Activated T-cell treated with anti-CD3 and anti-CD28 coated beads, Interleukin-2, amount 50 U/mL, for 72 hours (primary cell): ENCODE data around the gene DUOX2. TPM values are rescaled to one million over a fixed set of nuclear protein-coding genes. Genes with fewer than 3 reads are reported as not detected.

Experiments used
- ATAC-seq, 2 donors: fragments of 150-1000 bp; cut with Tn5 transposase; replicated peaks in 1 of 2; 2 replicates each; pipeline ENCODE4 v1.10.0; 2021; ENCODE audit warnings: moderate library complexity in 2 of 2, mild to moderate bottlenecking in 1 of 2
- DNase-seq, 2 donors: peaks; one replicate each; pipeline ENCODE4 v3.0.0; 2021 to 2022; ENCODE audit warnings: mixed read lengths in 1 of 2
- H3K27ac Mint-ChIP-seq: one replicate; pipeline ENCODE4 v1.8.0; 2022; ENCODE audit warnings: mild to moderate bottlenecking, moderate library complexity, mixed read lengths
- H3K27me3 Mint-ChIP-seq: one replicate; pipeline ENCODE4 v1.8.0; 2022; ENCODE audit warnings: low read depth, mixed read lengths
- H3K36me3 Mint-ChIP-seq, 2 donors: one replicate each; pipeline ENCODE4 v1.8.0; 2022; ENCODE audit warnings: mixed read lengths in 2 of 2, mild to moderate bottlenecking in 1 of 2; ENCODE audit not compliant: insufficient read depth in 2 of 2
- H3K4me1 Mint-ChIP-seq: one replicate; pipeline ENCODE4 v1.8.0; 2022; ENCODE audit warnings: low read depth, mixed read lengths
- H3K4me3 Mint-ChIP-seq, 2 donors: one replicate each; pipeline ENCODE4 v1.8.0; 2022; ENCODE audit warnings: mild to moderate bottlenecking in 2 of 2, mixed read lengths in 2 of 2, moderate library complexity in 2 of 2
- H3K9me3 Mint-ChIP-seq, 2 donors: one replicate each; pipeline ENCODE4 v1.8.0; 2022; ENCODE audit warnings: mixed read lengths in 2 of 2
- total RNA-seq, 2 donors: library from RNA; stranded (reverse); gene quantifications; one replicate each; pipeline ENCODE4 v1.2.3, GENCODE V29; 2022

Gene DUOX2
- under 1 TPM; 0.14 to 0.31 TPM for total RNA-seq

- no peaks in the 10 kb centered on the region for H3K9me3 Mint-ChIP-seq
- H3K36me3 Mint-ChIP-seq = peaks cover 0 to 1% of the 10 kb centered on the region in 2 donors
- H3K27ac Mint-ChIP-seq = no peak within 1 kb of the TSS
- DNase-seq (no peak), ATAC-seq (no peak)
- peaks cover 30% of the 10 kb centered on the region for H3K4me1 Mint-ChIP-seq
- peak within 1 kb of the TSS; percentile 68 to 72 for H3K4me3 Mint-ChIP-seq
- peaks cover 85% of the 10 kb centered on the region for H3K27me3 Mint-ChIP-seq
Observed at GRCh38 chr15:45114076-45114750, at the start of gene DUOX2, which contains the start of gene DUOXA2. TSS of gene DUOX2 (minus strand) at chr15:45114172. CDS start at chr15:45113411, 761 bp downstream. TSS of gene DUOXA2 (plus strand) at chr15:45114326. CDS start at chr15:45114606, 280 bp downstream.

GRCh38 chr15:45163508-45163856 lies 49.5 kb upstream of the DUOX2 start:
- no peak for DNase-seq
- Mint-ChIP-seq H3K27me3 (no peaks in the 10 kb centered on the region), H3K27ac (no peak overlapping the region), H3K4me3 (no peak overlapping the region), H3K9me3 (no peaks in the 10 kb centered on the region), H3K36me3 (no peaks in the 10 kb centered on the region), H3K4me1 (peaks cover 17% of the 10 kb centered on the region)
- ATAC-seq = no peak

GRCh38 chr15:45162771-45163507 lies 49.0 kb upstream of the DUOX2 start:
- peaks cover 21% of the 10 kb centered on the region for H3K4me1 Mint-ChIP-seq
- no peaks in the 10 kb centered on the region for H3K27me3 Mint-ChIP-seq
- H3K9me3 Mint-ChIP-seq = no peaks in the 10 kb centered on the region
- ATAC-seq = peak; percentile 29 to 36
- DNase-seq = peak; percentile 71 to 73
- no peaks in the 10 kb centered on the region for H3K36me3 Mint-ChIP-seq
- H3K4me3 Mint-ChIP-seq = no peak overlapping the region
- H3K27ac Mint-ChIP-seq = no peak overlapping the region

- Mint-ChIP-seq H3K9me3 (no peaks in the 10 kb centered on the region), H3K4me3 (no peak overlapping the region), H3K27ac (no peak overlapping the region), H3K27me3 (no peaks in the 10 kb centered on the region), H3K4me1 (peaks cover 34% of the 10 kb centered on the region), H3K36me3 (no peaks in the 10 kb centered on the region)
- no peak for ATAC-seq
- no peak for DNase-seq
Observed at GRCh38 chr15:45161666-45162065, 47.7 kb upstream of the DUOX2 start.

GRCh38 chr15:45157974-45158373 lies 44.0 kb upstream of the DUOX2 start:
- Mint-ChIP-seq H3K4me3 (no peak overlapping the region), H3K36me3 (no peaks in the 10 kb centered on the region), H3K4me1 (peaks cover 20% of the 10 kb centered on the region), H3K27me3 (no peaks in the 10 kb centered on the region), H3K27ac (peak overlapping the region; percentile 1), H3K9me3 (no peaks in the 10 kb centered on the region)
- peak in 1 of 2 donors; percentile 25 for DNase-seq
- peak; percentile 15 to 48 for ATAC-seq

- DNase-seq = no peak
- Mint-ChIP-seq H3K36me3 (peaks cover 0 to 3% of the 10 kb centered on the region in 2 donors), H3K4me3 (peak overlapping the region in 1 of 2 donors; percentile 2), H3K27ac (peak overlapping the region; percentile 18), H3K4me1 (peaks cover 17% of the 10 kb centered on the region), H3K9me3 (no peaks in the 10 kb centered on the region), H3K27me3 (no peaks in the 10 kb centered on the region)
- ATAC-seq = peak; percentile 42 to 70
Observed at GRCh38 chr15:45156744-45157455, 42.9 kb upstream of the DUOX2 start.

GRCh38 chr15:45155739-45156138 lies 41.8 kb upstream of the DUOX2 start:
- Mint-ChIP-seq H3K9me3 (no peaks in the 10 kb centered on the region), H3K27me3 (no peaks in the 10 kb centered on the region), H3K4me1 (peaks cover 17% of the 10 kb centered on the region), H3K4me3 (no peak overlapping the region), H3K36me3 (peaks cover 0 to 3% of the 10 kb centered on the region in 2 donors), H3K27ac (no peak overlapping the region)
- DNase-seq = no peak
- no peak for ATAC-seq

GRCh38 chr15:45151998-45152828 lies 38.2 kb upstream of the DUOX2 start:
- Mint-ChIP-seq H3K4me1 (peaks cover 6% of the 10 kb centered on the region), H3K27ac (no peak overlapping the region), H3K4me3 (no peak overlapping the region), H3K36me3 (peaks cover 0 to 3% of the 10 kb centered on the region in 2 donors), H3K27me3 (no peaks in the 10 kb centered on the region), H3K9me3 (no peaks in the 10 kb centered on the region)
- no peak for ATAC-seq
- DNase-seq = no peak

GRCh38 chr15:45150997-45151396 lies 37.0 kb upstream of the DUOX2 start:
- Mint-ChIP-seq H3K9me3 (no peaks in the 10 kb centered on the region), H3K4me1 (no peaks in the 10 kb centered on the region), H3K36me3 (peaks cover 0 to 3% of the 10 kb centered on the region in 2 donors), H3K27me3 (no peaks in the 10 kb centered on the region), H3K4me3 (no peak overlapping the region), H3K27ac (no peak overlapping the region)
- ATAC-seq = no peak
- DNase-seq = no peak

GRCh38 chr15:45150481-45150880 lies 36.5 kb upstream of the DUOX2 start:
- Mint-ChIP-seq H3K27me3 (no peaks in the 10 kb centered on the region), H3K36me3 (peaks cover 0 to 3% of the 10 kb centered on the region in 2 donors), H3K4me3 (no peak overlapping the region)

GRCh38 chr15:45149060-45149459 lies 35.1 kb upstream of the DUOX2 start:
- H3K4me3 Mint-ChIP-seq = no peak overlapping the region
- DNase-seq (no peak), ATAC-seq (no peak)
- no peaks in the 10 kb centered on the region for H3K27me3 Mint-ChIP-seq
- H3K27ac Mint-ChIP-seq = no peak overlapping the region
- H3K9me3 Mint-ChIP-seq = no peaks in the 10 kb centered on the region
- H3K4me1 Mint-ChIP-seq = no peaks in the 10 kb centered on the region
- H3K36me3 Mint-ChIP-seq = peaks cover 0 to 3% of the 10 kb centered on the region in 2 donors

More at GRCh38 chr15:45150481-45150880, 36.5 kb upstream of the DUOX2 start:
- H3K27ac Mint-ChIP-seq = no peak overlapping the region
- H3K4me1 Mint-ChIP-seq = no peaks in the 10 kb centered on the region
- DNase-seq (no peak), ATAC-seq (no peak)
- H3K9me3 Mint-ChIP-seq = no peaks in the 10 kb centered on the region
